GM10266 (cell line): ENCODE results near the gene AMDHD2.
A peak's percentile ranks its signal among the peaks of the same experiment; 100 is the strongest.

Source experiments
- DNase-seq: peaks from one replicate; pipeline ENCODE4 v3.0.0; 2012; ENCODE audit errors: extremely low spot score
- TF ChIP-seq, protein P1 (sequence below): IDR thresholded peaks from 2 replicates; pipeline ENCODE4 v1.5.1; 2012; ENCODE audit warnings: mild to moderate bottlenecking, low read depth; ENCODE audit not compliant: control insufficient read depth, insufficient read depth; ENCODE audit errors: missing control alignments

Gene AMDHD2

DNA sequence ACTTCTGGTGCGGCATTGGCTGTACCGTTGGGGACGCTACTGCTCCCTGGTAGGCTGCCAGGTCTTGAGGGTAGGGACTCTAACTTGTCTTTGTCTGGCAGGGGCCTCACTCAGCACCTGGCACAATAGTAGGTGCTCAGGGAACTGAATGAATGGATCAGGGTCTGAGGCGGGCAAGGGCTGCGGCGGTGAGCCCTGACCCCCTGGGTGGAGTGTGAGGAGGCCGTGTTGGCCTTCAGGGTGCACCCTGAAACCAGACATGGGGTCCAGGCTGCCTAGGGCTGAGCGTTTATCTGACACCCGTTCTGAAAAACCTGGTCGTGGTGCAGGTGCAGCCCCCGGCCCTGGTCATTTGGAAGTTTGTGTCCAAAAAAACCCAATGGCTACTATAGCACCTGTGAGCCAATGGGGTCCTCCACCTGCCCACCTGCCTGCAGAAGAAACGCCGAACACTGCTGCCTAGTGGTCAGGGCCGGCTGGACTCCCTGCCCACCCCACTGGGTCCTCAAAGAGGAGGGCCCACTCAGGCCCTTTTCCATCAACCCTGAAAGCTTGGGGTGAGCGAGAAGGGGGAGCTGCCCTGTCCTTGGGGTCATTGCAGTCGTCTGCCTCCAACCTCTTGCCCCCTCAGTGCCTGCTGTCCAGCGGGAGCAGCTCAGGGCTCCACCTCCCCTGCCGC, 11.3 kb upstream of the AMDHD2 start:
- TF ChIP-seq, protein P1, sequence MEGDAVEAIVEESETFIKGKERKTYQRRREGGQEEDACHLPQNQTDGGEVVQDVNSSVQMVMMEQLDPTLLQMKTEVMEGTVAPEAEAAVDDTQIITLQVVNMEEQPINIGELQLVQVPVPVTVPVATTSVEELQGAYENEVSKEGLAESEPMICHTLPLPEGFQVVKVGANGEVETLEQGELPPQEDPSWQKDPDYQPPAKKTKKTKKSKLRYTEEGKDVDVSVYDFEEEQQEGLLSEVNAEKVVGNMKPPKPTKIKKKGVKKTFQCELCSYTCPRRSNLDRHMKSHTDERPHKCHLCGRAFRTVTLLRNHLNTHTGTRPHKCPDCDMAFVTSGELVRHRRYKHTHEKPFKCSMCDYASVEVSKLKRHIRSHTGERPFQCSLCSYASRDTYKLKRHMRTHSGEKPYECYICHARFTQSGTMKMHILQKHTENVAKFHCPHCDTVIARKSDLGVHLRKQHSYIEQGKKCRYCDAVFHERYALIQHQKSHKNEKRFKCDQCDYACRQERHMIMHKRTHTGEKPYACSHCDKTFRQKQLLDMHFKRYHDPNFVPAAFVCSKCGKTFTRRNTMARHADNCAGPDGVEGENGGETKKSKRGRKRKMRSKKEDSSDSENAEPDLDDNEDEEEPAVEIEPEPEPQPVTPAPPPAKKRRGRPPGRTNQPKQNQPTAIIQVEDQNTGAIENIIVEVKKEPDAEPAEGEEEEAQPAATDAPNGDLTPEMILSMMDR = no peak
- no peak for DNase-seq

DNA sequence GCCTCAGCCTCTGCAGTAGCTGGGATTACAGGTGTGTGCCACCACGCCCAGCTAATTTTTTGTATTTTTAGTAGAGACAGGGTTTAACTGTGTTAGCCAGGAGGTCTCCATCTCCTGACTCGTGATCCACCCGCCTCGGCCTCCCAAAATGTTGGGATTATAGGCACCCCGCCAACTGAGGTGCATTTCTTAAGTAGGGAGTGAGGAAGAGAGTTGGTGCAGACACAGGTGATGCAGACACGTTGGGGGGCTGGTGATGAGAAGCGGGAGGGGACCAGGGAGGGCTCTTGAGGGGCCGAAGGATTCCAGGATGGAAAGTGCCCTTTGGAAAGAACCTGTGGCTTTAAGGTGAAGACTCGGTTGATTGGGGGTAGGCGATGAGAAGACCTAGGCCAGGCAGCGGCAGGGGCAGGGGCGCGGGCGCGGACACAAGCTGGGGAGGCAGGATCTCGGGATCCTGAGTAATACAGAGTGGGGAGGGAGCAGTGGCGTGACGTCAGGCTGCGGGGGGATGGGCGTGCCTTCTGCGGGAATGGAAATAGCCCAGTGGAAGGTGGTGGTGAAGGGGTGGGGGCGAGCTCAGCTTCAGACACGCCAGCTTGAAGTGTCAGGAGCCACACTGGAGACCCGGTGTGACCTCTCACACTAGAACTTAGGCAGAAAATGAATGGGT, 8.9 kb upstream of the AMDHD2 start:
- TF ChIP-seq, protein P1 = no peak
- no peak for DNase-seq

DNA sequence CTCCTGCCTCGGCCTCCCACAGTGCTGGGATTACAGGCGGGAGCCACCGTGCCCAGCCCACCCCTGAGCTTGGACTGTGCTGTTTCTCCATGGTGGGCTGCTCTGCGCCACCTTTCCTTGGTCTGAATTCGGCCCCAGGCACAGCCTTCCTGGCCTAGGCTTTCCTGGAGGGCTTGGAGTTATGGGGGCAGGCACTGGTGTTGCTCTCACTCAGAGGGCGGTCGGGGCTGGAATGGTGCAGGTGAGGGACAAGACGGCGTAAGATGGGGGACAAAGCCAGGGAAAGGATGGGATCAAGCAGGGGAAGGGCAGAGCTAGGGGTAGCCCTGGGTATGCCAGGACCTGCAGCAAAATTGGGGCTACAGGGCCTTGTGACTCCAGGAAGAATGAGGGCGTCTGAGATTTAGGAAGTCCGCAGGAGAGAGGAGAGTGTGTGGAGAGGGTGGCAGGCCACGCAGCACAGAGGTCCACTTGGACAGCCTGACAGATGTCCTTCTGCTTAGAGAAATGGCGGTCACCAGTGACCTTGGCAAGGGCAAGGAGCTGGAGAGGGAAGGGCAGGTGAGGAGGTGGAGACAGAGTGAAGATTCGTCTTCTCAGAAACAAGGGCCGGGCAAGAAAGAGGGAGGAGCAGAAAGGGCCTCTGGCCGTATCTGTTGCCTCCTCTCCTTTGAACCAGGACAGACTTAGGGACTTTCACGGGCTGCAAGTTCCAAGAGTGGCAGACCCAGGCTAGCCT, 8.0 kb upstream of the AMDHD2 start:
- TF ChIP-seq, protein P1 = no peak
- no peak for DNase-seq

DNA sequence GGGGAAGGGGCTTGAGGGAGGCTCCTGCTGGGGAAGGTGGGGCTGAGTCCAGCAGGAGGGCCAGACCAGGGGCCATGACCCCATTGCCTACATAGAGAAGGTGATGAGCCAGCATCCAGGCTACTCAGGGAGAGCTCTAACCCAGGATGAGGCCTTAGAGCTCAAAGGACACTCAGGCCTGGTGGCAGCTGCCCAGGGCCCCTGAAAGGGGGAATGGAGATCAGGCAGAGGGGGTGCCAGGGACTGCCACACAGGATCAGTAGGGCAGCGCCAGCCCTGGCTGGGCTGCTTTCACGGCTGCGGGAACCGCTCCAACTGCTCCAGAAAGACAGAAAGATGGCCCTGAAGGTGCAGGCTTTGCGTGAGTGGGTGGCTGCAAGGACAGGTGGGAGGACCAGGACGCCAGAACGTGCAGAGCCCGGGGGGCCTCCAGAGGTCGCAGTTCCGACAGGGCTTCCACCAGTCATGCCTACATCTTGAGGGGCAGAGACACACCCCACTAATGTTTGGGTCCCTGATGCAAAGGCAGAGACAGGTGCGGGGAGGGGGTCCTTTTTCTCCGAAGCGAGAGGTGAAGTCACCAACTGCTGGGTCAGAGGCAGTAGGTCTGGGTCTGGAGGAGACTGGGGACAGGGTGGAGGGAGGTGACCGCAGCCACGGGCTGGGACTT, 7.3 kb upstream of the AMDHD2 start:
- no peak for DNase-seq
- TF ChIP-seq, protein P1 = peak; percentile 30

DNA sequence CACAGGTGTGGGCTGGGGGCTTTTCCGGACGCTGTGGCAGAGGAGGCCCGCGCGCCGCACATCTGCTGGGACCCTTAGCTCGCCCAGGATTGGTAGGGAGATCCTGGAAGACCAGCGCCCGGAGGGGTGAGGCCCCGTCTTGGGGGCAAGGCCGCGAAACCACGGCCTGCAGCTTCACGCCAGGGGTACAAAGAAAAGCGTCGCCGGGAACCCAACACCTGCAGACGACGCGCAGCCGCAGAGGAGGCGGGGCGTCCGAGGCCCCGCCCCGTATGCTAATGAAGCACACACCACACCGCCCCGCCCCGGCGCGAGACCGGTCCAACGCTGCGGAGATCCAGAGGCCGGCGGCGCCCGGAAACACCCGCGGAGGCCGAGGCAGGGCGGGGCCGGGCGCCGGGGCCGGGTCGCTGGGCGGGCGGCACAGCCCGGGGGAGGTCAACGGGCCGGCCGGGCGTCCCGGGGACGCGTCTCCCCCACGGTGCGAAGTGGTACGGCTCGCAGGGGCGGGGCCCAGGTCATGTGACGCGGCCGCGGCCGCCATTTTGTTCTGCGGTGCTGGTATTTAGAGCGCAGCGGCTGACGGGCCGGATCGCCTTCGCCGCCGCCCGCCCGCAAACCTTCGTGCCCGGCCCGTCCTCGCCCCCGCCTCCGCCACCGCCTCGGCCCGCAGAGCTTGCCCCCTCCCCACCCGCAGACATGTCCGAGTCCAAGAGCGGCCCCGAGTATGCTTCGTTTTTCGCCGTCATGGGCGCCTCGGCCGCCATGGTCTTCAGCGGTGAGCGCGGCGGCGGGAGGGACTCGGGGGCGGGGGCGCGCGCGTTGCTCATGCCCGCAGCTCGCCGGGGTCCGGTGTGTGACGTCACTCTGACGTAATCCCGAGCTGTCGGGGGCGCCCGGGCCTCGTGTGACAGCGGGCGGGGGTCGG, 6.5 kb upstream of the AMDHD2 start, which contains the start of gene ATP6V0C:
ATP6V0C (plus strand) TSS at position 548 of the 928 bp plus-strand sequence; CDS start at position 700, 152 bp downstream.
- TF ChIP-seq, protein P1 = no peak

More for the DNA sequence above, 6.5 kb upstream of the AMDHD2 start, which contains the start of gene ATP6V0C:
- DNase-seq = peak; percentile 98
